PC-3 (cell line): ENCODE data around the gene ARHGAP25. TPM values are rescaled to one million over a fixed set of nuclear protein-coding genes. Genes with fewer than 3 reads are reported as not detected.

Experiments used
- ATAC-seq: fragments of 200-7000 bp; cut with Tn5 transposase; 2 replicates; pipeline ENCODE4 v1.9.1; 2020; ENCODE audit warnings: mild to moderate bottlenecking, moderate library complexity
- BruUV-seq: library from RNA; stranded (reverse); fragments of 400-500 nt; replicated peaks from 2 replicates; lab custom pipeline; 2021; lab: Mats Ljungman, UMichigan
- CTCF ChIA-PET: fragments of 300-600 bp; sonication (Branson Sonifier 250); formaldehyde crosslinking; loops from one replicate; lab custom pipeline; 2022; ENCODE audit warnings: antibody characterized with exemption; lab: Charles Lee
- POLR2A ChIA-PET: fragments of 300-600 bp; sonication (Branson Sonifier 250); formaldehyde crosslinking; loops from one replicate; lab custom pipeline; 2022; ENCODE audit warnings: antibody characterized with exemption; ENCODE audit not compliant: unreplicated experiment; lab: Charles Lee
- DNase-seq: peaks from one replicate; pipeline ENCODE4 v3.0.0-alpha.2; 2015
- H2AFZ ChIP-seq: fragments of 300-600 bp; sonication (generic); 2 replicates; pipeline ENCODE4 v1.6.0; 2016; ENCODE audit warnings: antibody characterized with exemption, low read length
- H3F3A ChIP-seq: fragments of 300-600 bp; sonication (generic); one replicate; pipeline ENCODE4 v1.6.0; 2017; ENCODE audit warnings: antibody characterized with exemption, low read length, control low read depth, mild to moderate bottlenecking; ENCODE audit not compliant: unreplicated experiment
- H3K27ac ChIP-seq: fragments of 300-600 bp; sonication (generic); 2 replicates; pipeline ENCODE4 v1.5.1; 2016; ENCODE audit warnings: mild to moderate bottlenecking, low read length
- H3K27me3 ChIP-seq: fragments of 300-600 bp; sonication (generic); 2 replicates; pipeline ENCODE4 v1.6.1; 2016; ENCODE audit warnings: low read length, mixed read lengths
- H3K36me3 ChIP-seq: fragments of 300-600 bp; sonication (generic); 2 replicates; pipeline ENCODE4 v1.6.1; 2016; ENCODE audit warnings: low read depth, mixed run types, low read length, mixed read lengths
- H3K4me1 ChIP-seq: fragments of 300-600 bp; sonication (generic); 2 replicates; pipeline ENCODE4 v1.5.1; 2016; ENCODE audit warnings: low read length; ENCODE audit not compliant: insufficient read depth
- H3K4me2 ChIP-seq: fragments of 300-600 bp; sonication (generic); 2 replicates; pipeline ENCODE4 v1.6.0; 2016; ENCODE audit warnings: low read length
- H3K4me3 ChIP-seq: fragments of 300-600 bp; sonication (generic); 2 replicates; pipeline ENCODE4 v1.5.1; 2016; ENCODE audit warnings: mild to moderate bottlenecking, low read length, mixed read lengths
- H3K79me2 ChIP-seq: fragments of 300-600 bp; sonication (generic); 2 replicates; pipeline ENCODE4 v1.6.1; 2017; ENCODE audit warnings: low read length, mixed read lengths
- H3K9ac ChIP-seq: fragments of 300-600 bp; sonication (generic); 2 replicates; pipeline ENCODE4 v1.6.0; 2016; ENCODE audit warnings: mild to moderate bottlenecking, low read length
- H3K9me2 ChIP-seq: fragments of 300-600 bp; sonication (generic); replicated peaks from 2 replicates; pipeline ENCODE4 v1.6.1; 2016; ENCODE audit warnings: mixed run types, low read length, mixed read lengths
- H3K9me3 ChIP-seq: fragments of 300-600 bp; sonication (generic); 2 replicates; pipeline ENCODE4 v1.6.1; 2016; ENCODE audit warnings: low read length, mixed read lengths
- H4K20me1 ChIP-seq: fragments of 300-600 bp; sonication (generic); 2 replicates; pipeline ENCODE4 v1.6.1; 2016; ENCODE audit warnings: low read length, mixed read lengths
- CTCF ChIP-seq: fragments of 300-600 bp; sonication (generic); conservative IDR thresholded peaks from 2 replicates; pipeline ENCODE4 v1.5.1; 2017; ENCODE audit warnings: antibody characterized with exemption, low read depth, mild to moderate bottlenecking, low read length
- EZH2 ChIP-seq: fragments of 300-600 bp; sonication (generic); IDR thresholded peaks from one replicate; pipeline ENCODE4 v1.6.1; 2017; ENCODE audit warnings: antibody characterized with exemption, mild to moderate bottlenecking, low read length; ENCODE audit not compliant: unreplicated experiment
- EZH2phosphoT487 ChIP-seq: fragments of 300-600 bp; sonication (generic); IDR thresholded peaks from 2 replicates; pipeline ENCODE4 v1.6.1; 2018; ENCODE audit warnings: mild to moderate bottlenecking, antibody characterized with exemption, low read length, borderline replicate concordance
- intact Hi-C: fragments of 100-400 bp; cut with micrococcal nuclease; formaldehyde crosslinking; loops from 2 replicates; pipeline ENCODE4 v1.9.0; 2023
- total RNA-seq: library from RNA; depleted of rRNA; stranded (reverse); fragments of >200 nt; gene quantifications from 2 replicates; pipeline ENCODE4 v1.2.3, GENCODE V29; 2014

The ARHGAP25 gene
- total RNA-seq, 1 experiment from 2014 or later = not detected

DNA sequence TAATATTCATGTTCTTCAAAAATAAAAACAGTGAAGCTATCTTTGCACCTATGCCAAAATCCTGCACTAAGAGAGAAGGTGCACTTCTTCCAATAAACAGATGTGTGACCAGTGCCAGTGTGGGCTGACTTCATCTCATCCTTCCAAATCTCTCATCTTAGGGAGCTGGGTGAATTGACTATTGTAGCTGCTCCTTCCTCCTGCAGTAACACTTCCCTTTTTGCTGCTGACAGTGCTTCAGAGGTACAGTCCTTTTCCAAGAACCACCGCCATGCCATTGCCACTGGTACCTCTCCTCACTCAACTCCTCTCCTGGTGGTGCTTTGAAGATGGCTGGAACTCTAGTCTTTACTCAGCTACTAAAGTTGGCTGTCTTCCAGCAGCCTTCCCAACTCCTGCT lies 42.1 kb upstream of the ARHGAP25 start:
- BruUV-seq = no TSS peak
- no peaks in the 10 kb centered on the region for H3K79me2 ChIP-seq
- ATAC-seq = no peak
- H3F3A ChIP-seq = no peaks in the 10 kb centered on the region
- no peak overlapping the region for H3K9ac ChIP-seq
- no peak overlapping the region for H3K4me2 ChIP-seq
- H3K27me3 ChIP-seq = no peaks in the 10 kb centered on the region
- TF ChIP-seq CTCF = no peak
- TF ChIP-seq EZH2 = no peak
- no peak for TF ChIP-seq EZH2phosphoT487
- H3K27ac ChIP-seq = no peak overlapping the region
- ChIA-PET POLR2A (no interaction called here), CTCF (no interaction called here)
- no peak for DNase-seq
- H4K20me1 ChIP-seq = no peaks in the 10 kb centered on the region
- H3K9me2 ChIP-seq = no peaks in the 10 kb centered on the region
- no peaks in the 10 kb centered on the region for H3K36me3 ChIP-seq
- H2AFZ ChIP-seq = no peak overlapping the region
- intact Hi-C loops = no loop called here
- H3K4me3 ChIP-seq = no peak overlapping the region
- no peaks in the 10 kb centered on the region for H3K4me1 ChIP-seq
- 0 out of 2 replicates have a peak, but pooled peaks cover 3% of the 10 kb centered on the region for H3K9me3 ChIP-seq

- Histone ChIP-seq H3F3A (no peaks in the 10 kb centered on the region), H3K4me3 (no peak overlapping the region), H3K4me1 (no peaks in the 10 kb centered on the region), H3K27me3 (no peaks in the 10 kb centered on the region), H3K9me2 (no peaks in the 10 kb centered on the region), H3K79me2 (no peaks in the 10 kb centered on the region), H2AFZ (no peak overlapping the region), H4K20me1 (no peaks in the 10 kb centered on the region), H3K4me2 (no peak overlapping the region), H3K9ac (no peak overlapping the region), H3K36me3 (no peaks in the 10 kb centered on the region), H3K9me3 (0 out of 2 replicates have a peak, but pooled peaks cover 3% of the 10 kb centered on the region), H3K27ac (no peak overlapping the region)
- ATAC-seq = no peak
- DNase-seq = no peak
- intact Hi-C loops = no loop called here
- ChIA-PET POLR2A (no interaction called here), CTCF (no interaction called here)
- TF ChIP-seq CTCF (no peak), EZH2phosphoT487 (no peak), EZH2 (no peak)
- BruUV-seq = no TSS peak
Measured at GRCh38 chr2:68693951-68694350, 40.7 kb upstream of the ARHGAP25 start.

GRCh38 chr2:68695971-68696370 lies 38.6 kb upstream of the ARHGAP25 start:
- H3K4me2 ChIP-seq = no peak overlapping the region
- no TSS peak for BruUV-seq
- POLR2A ChIA-PET = no interaction called here
- ATAC-seq = no peak
- no peak for DNase-seq
- H3K9me3 ChIP-seq = peaks cover 8% of the 10 kb centered on the region
- H3K4me1 ChIP-seq = no peaks in the 10 kb centered on the region
- H4K20me1 ChIP-seq = no peaks in the 10 kb centered on the region
- intact Hi-C loops = no loop called here
- no peaks in the 10 kb centered on the region for H3K27me3 ChIP-seq
- H3K79me2 ChIP-seq = no peaks in the 10 kb centered on the region
- H3K9me2 ChIP-seq = no peaks in the 10 kb centered on the region
- no peaks in the 10 kb centered on the region for H3F3A ChIP-seq
- no peaks in the 10 kb centered on the region for H3K36me3 ChIP-seq
- H3K9ac ChIP-seq = no peak overlapping the region
- no peak overlapping the region for H2AFZ ChIP-seq
- no peak overlapping the region for H3K4me3 ChIP-seq
- CTCF ChIA-PET = no interaction called here
- TF ChIP-seq EZH2 (no peak), EZH2phosphoT487 (no peak), CTCF (no peak)
- no peak overlapping the region for H3K27ac ChIP-seq
